ENCODE measurements around the gene TBC1D1. TPM values are rescaled to one million over a fixed set of nuclear protein-coding genes. Genes with fewer than 3 reads are reported as not detected.

TBC1D1 gene, protein sequence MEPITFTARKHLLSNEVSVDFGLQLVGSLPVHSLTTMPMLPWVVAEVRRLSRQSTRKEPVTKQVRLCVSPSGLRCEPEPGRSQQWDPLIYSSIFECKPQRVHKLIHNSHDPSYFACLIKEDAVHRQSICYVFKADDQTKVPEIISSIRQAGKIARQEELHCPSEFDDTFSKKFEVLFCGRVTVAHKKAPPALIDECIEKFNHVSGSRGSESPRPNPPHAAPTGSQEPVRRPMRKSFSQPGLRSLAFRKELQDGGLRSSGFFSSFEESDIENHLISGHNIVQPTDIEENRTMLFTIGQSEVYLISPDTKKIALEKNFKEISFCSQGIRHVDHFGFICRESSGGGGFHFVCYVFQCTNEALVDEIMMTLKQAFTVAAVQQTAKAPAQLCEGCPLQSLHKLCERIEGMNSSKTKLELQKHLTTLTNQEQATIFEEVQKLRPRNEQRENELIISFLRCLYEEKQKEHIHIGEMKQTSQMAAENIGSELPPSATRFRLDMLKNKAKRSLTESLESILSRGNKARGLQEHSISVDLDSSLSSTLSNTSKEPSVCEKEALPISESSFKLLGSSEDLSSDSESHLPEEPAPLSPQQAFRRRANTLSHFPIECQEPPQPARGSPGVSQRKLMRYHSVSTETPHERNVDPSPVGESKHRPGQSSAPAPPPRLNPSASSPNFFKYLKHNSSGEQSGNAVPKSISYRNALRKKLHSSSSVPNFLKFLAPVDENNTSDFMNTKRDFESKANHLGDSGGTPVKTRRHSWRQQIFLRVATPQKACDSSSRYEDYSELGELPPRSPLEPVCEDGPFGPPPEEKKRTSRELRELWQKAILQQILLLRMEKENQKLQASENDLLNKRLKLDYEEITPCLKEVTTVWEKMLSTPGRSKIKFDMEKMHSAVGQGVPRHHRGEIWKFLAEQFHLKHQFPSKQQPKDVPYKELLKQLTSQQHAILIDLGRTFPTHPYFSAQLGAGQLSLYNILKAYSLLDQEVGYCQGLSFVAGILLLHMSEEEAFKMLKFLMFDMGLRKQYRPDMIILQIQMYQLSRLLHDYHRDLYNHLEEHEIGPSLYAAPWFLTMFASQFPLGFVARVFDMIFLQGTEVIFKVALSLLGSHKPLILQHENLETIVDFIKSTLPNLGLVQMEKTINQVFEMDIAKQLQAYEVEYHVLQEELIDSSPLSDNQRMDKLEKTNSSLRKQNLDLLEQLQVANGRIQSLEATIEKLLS (N-terminal part only)
- total RNA-seq (2022) = 26.0 and 28.5 TPM in 2 replicates
- Bru-seq, nascent RNA = percentile 50 among the genes with signal in this experiment
- percentile 47 among the genes with signal in this experiment for BruChase-seq, experiment 1, labeled RNA remaining after a 2-hour chase
- percentile 50 among the genes with signal in this experiment for BruChase-seq, experiment 2, labeled RNA remaining after a 6-hour chase
- long read RNA-seq, partial matches to known transcripts = 10 of 21 reads
- long read RNA-seq, other reads (novel, unspliced or antisense) = 11 of 21 reads

GRCh38 chr4:37890801-37891259, at the start of gene TBC1D1:
TBC1D1 (plus strand) TSS chr4:37891084; CDS start chr4:37902096, 11,012 bp downstream.
- ChIA-PET POLR2A (no interaction called here), CTCF (interaction anchor here (0.6 kb wide), 1 partner anchor 456 kb away, joined by 3 read pairs; no protein-coding TSS in a partner anchor)
- no peaks in the 10 kb centered on the region for H3K36me3 ChIP-seq (ENCODE audit: control insufficient read depth, insufficient read depth, low read length)
- Mint-ChIP-seq H3K36me3 (ENCODE audit: insufficient read depth, unreplicated experiment) (no peaks in the 10 kb centered on the region), H3K4me1 (ENCODE audit: low read depth, unreplicated experiment) (no peaks in the 10 kb centered on the region), H3K27ac (ENCODE audit: unreplicated experiment) (no peak within 1 kb of the TSS), H3K4me3 (ENCODE audit: unreplicated experiment) (peak within 1 kb of the TSS; percentile 57), H3K27me3 (ENCODE audit: insufficient read depth, unreplicated experiment) (peaks cover 19% of the 10 kb centered on the region), H3K9me3 (ENCODE audit: unreplicated experiment) (no peaks in the 10 kb centered on the region)
- no TSS peak for BruUV-seq (replicated peaks)
- TF ChIP-seq, protein P1, sequence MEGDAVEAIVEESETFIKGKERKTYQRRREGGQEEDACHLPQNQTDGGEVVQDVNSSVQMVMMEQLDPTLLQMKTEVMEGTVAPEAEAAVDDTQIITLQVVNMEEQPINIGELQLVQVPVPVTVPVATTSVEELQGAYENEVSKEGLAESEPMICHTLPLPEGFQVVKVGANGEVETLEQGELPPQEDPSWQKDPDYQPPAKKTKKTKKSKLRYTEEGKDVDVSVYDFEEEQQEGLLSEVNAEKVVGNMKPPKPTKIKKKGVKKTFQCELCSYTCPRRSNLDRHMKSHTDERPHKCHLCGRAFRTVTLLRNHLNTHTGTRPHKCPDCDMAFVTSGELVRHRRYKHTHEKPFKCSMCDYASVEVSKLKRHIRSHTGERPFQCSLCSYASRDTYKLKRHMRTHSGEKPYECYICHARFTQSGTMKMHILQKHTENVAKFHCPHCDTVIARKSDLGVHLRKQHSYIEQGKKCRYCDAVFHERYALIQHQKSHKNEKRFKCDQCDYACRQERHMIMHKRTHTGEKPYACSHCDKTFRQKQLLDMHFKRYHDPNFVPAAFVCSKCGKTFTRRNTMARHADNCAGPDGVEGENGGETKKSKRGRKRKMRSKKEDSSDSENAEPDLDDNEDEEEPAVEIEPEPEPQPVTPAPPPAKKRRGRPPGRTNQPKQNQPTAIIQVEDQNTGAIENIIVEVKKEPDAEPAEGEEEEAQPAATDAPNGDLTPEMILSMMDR (IDR thresholded peaks at IDR 0.05; ENCODE audit: insufficient read depth in 1 of 2, low read depth in 1 of 2, low read length in 1 of 2, severe bottlenecking in 1 of 2, unreplicated experiment in 1 of 2) = no peak
- no peaks in the 10 kb centered on the region for H3K9me3 ChIP-seq
- no peaks in the 10 kb centered on the region; the same call in 1 of the 2 replicates for H3K27me3 ChIP-seq (replicated peaks; ENCODE audit: control insufficient read depth, insufficient read depth, low read length)
- H3K4me1 ChIP-seq = no peaks in the 10 kb centered on the region
- intact Hi-C loops (cut with micrococcal nuclease; ENCODE audit: unreplicated experiment) = loop anchor here (5.0 kb wide), 1 partner anchor 146 kb away; no protein-coding TSS in a partner anchor
- DNase-seq = no peak
- peak within 1 kb of the TSS; percentile 55 for H3K4me3 ChIP-seq (ENCODE audit: low read depth, low read length)

DNA sequence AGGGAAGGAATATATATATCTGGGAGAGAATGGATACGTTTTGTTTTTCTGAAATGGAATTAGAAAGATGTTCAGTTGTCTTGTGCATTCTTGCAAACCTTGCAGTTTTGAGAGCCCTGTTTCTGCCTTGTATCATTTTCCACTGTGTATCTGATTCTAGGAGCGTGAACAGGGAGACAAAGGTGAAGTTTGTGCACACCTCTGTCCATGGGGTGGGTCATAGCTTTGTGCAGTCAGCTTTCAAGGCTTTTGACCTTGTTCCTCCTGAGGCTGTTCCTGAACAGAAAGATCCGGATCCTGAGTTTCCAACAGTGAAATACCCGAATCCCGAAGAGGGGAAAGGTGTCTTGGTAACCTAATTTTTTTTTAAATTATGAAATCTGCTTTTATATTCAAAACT, 46.7 kb upstream of the TBC1D1 start:
- Mint-ChIP-seq H3K4me1 (ENCODE audit: low read depth, unreplicated experiment) (no peaks in the 10 kb centered on the region), H3K27ac (ENCODE audit: unreplicated experiment) (no peak overlapping the region), H3K27me3 (ENCODE audit: insufficient read depth, unreplicated experiment) (no peaks in the 10 kb centered on the region), H3K9me3 (ENCODE audit: unreplicated experiment) (no peaks in the 10 kb centered on the region), H3K4me3 (ENCODE audit: unreplicated experiment) (no peak overlapping the region), H3K36me3 (ENCODE audit: insufficient read depth, unreplicated experiment) (peaks cover 19% of the 10 kb centered on the region)
- Histone ChIP-seq H3K4me3 (ENCODE audit: low read depth, low read length) (no peak overlapping the region), H3K27me3 (replicated peaks; ENCODE audit: control insufficient read depth, insufficient read depth, low read length) (no peaks in the 10 kb centered on the region), H3K36me3 (ENCODE audit: control insufficient read depth, insufficient read depth, low read length) (no peaks in the 10 kb centered on the region), H3K9me3 (no peaks in the 10 kb centered on the region), H3K4me1 (no peaks in the 10 kb centered on the region)
- intact Hi-C loops (cut with micrococcal nuclease; ENCODE audit: unreplicated experiment) = no loop called here
- no peak for DNase-seq
- TF ChIP-seq, protein P1 (IDR thresholded peaks at IDR 0.05; ENCODE audit: insufficient read depth in 1 of 2, low read depth in 1 of 2, low read length in 1 of 2, severe bottlenecking in 1 of 2, unreplicated experiment in 1 of 2) = no peak
- no TSS peak for BruUV-seq (replicated peaks)
- ChIA-PET POLR2A (interaction anchor here (0.6 kb wide), 1 partner anchor 181 kb away, joined by 4 read pairs; no protein-coding TSS in a partner anchor), CTCF (interaction anchor here (1.0 kb wide), 1 partner anchor 14 kb away, joined by 4 read pairs; no protein-coding TSS in a partner anchor)

All from Caco-2 (cell line).